NCI-H2081 treated with DMSO at 0.1 percent for 48 hours (cell line): Measurements from ENCODE around the gene PLPPR3.

ENCODE experiments used
- DNase-seq: peaks from one replicate; lab custom pipeline; 2025; lab: John Stamatoyannopoulos, UW

The PLPPR3 gene

GRCh38 chr19:795691-796581 lies 25.8 kb downstream of the PLPPR3 start:
- DNase-seq: no peak

DNA sequence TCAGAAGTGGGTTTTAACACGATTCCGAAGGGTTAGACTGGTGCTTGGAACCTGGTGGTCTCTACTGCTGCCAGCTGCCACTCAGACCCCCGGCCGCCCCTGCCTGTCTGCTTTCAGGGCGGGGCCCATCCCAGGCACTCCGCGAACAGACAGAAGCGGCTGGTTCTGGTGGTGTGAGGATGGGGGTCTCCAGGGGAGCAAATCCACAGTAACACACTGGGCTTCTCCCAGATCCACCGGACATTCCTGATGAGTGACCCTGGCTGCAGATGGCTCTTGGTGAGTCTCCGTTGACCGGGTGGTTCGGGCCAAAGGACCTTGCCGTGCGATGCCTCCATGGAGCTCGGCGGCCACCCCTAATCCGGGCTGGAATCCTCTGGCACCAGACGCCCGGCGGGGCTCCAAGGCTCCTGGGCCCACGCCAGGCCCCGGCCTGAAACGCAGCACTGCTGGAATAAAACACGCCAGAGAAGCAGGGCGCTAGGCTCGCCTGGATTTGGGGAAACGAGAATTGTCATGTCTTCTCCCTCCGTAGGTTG lies 26.6 kb downstream of the PLPPR3 start:
- DNase-seq: no peak

DNA sequence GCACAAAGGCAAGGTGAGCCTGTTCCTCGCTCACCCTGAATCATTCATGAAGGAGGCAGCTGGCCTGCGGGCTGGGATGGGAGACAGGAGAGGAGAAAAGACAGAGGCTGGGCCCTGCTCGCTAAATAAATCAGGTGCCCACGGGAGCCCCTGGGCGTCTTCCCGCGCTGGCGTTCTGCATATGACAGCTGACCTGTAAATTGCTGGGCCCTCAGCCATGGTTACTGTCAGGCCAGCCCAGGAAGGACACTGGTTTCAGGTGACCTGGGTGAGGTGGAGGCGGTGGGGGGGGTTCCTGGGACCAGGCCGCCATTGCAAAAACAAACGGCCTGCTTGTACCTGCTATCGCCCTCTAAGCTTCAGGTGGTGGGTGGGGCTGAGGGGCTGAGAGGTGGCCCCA lies 27.9 kb downstream of the PLPPR3 start:
- DNase-seq: no peak

DNA sequence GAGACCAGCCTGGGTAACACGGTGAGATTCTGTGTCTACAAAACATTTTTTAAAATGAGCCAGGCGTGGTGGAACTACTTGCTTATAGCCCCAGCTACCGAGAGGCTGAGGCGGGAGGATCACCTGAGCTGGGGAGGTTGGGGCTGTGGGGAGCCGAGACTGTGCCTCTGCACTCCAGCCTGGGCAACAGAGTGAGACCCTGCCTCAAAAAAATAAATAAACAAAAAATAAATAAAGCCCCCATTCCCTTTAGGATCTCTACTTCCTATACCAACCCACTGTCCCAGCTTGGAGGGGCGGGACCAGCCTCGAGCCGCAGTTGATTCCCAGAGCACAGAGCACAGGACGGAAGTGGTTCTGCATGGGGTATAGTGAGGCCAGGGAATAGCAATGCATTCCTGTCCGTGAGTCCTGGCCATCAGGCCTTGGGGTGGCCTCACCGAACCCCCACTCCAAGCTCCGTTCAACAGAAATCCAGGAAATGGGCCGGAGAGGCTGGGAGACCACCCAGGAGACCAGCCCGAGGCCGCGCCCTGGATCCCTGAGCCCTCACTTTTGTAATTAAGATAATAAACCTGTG lies 29.4 kb downstream of the PLPPR3 start:
- DNase-seq: no peak

GRCh38 chr19:791567-792305 lies 30.0 kb downstream of the PLPPR3 start:
- no peak for DNase-seq

DNA sequence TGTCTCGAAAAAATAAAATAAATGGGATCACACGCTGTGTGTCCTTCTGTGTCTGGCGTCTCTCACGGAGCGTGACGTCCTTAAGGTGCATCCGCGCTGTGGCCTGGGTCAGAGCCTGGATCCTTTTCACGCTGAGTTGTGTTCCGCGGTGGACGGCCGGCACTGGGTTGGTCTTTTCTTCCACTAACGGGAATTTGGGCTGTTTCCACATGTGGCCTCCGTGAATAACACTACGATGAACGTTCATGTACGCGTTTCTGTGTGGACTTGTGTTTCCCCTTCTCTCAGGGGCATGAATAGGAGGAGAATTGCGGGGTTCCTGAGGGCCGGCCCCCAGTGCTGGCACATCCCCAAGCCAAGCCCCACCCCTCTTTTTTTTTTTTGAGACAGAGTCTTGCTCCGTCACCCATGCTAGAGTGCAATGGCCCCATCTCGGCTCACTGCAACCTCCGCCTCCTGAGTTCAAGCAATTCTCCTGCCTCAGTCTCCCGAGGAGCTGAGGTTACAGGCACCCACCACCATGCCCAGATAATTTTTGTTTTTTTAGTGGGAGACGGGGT lies 30.7 kb downstream of the PLPPR3 start:
- DNase-seq: no peak

DNA sequence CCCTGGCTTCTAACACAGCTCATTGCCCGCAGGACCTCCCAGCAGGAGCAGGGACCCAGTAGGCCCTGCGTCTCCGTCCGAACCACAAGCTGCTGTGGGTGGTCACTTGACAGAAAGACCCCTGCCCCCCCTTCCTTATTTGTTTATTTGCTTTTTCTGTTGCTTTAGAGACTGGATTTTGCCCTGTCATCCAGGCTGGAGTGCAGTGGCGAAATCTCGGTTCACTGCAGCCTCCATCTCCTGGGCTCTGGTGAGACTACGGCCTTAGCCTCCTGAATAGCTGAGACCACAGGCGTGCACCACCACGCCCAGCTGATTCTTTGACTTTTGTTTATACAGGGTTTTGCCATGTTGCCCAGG lies 32.1 kb downstream of the PLPPR3 start:
- DNase-seq: no peak

- no peak for DNase-seq
These were observed 32.6 kb downstream of the PLPPR3 start for GRCh38 chr19:788983-789700.

DNA sequence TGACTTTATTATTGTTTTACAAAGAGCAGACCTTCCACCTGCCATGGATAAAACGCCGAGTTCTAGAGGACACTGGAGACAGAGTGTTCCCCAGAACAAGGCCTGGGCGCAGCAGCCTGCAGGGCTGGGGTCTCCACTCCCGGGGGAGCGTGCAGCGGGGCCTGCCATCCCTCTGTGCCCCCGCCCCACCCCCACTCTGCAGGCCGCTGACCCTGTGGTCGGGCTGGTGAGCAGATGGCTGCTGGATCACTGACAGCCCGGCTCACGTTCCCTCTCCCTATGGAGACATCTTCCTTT lies 33.1 kb downstream of the PLPPR3 start:
- DNase-seq: no peak

GRCh38 chr19:787536-787935 lies 34.2 kb downstream of the PLPPR3 start:
- no peak for DNase-seq

GRCh38 chr19:784541-784940 lies 37.2 kb downstream of the PLPPR3 start:
- no peak for DNase-seq

DNA sequence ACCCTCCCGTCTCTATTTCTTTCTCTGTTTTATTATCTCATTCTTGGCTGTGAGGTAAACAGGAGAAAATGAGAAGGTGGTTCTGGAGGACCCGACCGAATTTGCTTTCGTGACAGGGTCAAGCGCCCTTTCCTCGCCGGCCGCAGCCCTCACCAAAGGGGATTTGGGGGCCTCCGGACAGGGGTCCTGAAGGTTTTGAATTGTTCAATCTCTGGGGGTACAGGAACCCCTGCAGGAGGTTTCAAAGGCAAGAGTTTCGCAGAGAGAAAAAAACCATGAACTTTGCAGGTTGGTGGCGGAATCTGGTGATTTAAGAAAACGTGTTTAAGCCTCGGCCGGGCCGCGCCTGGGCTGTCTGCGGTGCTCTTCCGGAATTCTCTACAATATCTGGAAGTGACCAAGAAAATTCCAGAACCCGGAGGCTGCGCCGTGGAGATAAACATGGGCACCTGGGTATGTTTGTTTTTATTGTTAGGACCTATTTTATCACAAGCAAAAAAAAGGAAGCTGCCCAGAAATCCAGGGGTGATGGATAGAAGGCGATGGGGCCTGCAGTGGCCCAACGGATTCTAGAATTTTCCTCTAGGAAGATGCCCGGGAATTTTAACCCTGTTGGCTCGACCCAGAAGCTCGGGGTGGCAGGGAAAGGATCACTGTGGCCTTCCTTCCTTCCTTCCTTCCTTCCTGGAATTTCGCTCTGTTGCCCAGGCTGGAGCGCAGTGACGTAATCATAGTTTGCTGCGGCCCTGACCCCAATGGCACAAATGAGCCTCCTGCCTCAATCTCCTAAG lies 38.7 kb downstream of the PLPPR3 start:
- DNase-seq: no peak

- no peak for DNase-seq
These were observed 39.4 kb downstream of the PLPPR3 start for GRCh38 chr19:782185-782877.

GRCh38 chr19:781800-782184 lies 40.0 kb downstream of the PLPPR3 start:
- DNase-seq: no peak

DNA sequence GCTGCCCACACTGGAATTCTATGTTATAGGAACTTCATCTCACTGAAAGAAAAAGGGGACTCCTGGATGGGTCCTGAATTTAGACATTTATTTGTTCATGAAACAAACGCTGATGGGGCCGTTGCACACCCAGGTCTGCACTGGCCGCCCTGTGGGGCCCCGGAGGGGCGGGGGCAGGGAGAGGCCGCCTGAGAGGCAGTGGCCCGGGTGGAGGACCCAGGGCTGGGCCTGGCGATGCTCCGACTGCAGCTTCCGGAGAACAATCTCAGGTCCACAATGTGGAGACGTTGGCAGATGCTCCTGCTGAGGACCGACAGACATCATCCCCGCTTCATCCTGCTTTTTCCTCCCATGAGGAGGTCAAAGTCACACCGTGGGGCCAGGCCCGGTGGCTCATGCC lies 40.8 kb downstream of the PLPPR3 start:
- no peak for DNase-seq

GRCh38 chr19:778910-779653 lies 42.7 kb downstream of the PLPPR3 start:
- no peak for DNase-seq

- no peak for DNase-seq
These were observed 45.2 kb downstream of the PLPPR3 start for GRCh38 chr19:776549-776948.

DNA sequence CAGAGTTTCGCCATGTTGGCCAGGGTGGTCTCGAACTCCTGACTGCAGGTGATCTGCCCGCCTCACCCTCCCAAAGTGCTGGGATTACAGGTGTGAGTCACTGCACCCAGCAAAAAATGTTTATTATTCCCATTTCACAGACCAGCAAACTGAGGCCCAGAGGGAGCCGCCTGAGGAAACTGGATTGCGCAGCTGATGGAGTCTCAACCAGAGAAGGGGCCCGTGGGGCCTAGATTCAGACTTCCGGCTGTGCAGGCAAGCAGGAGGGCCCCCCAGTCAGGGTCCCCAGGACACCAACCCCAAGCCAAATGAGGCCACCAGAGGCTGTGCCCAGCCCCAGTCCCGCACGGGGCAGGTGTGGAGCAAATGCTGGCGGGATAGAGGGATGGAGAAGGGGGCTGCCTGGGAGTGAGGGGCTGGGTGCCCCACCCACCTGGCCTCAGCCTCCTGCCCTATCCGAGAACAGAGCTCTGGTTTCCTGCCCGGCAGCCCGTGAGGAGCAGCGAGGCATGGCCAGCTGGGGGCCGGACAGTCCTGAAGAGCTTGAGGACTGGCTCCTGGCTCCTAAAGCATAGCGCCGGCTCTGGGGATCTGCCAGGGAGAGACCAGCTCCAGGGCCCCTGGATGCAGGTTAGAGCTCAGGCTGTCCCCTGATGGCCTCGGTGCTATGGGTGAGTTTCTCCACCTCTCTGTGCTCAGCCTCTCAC lies 48.9 kb downstream of the PLPPR3 start:
- no peak for DNase-seq

GRCh38 chr19:772063-772462 lies 49.7 kb downstream of the PLPPR3 start:
- no peak for DNase-seq
